ENCODE results near the gene NFKB1.
A peak's percentile ranks its signal among the peaks of the same experiment; 100 is the strongest.
"Not testable (repeated sequence)": the region's sequence is repeated elsewhere in the genome, so short reads cannot be mapped to it uniquely, and the experiment has no call there.

The NFKB1 gene, protein sequence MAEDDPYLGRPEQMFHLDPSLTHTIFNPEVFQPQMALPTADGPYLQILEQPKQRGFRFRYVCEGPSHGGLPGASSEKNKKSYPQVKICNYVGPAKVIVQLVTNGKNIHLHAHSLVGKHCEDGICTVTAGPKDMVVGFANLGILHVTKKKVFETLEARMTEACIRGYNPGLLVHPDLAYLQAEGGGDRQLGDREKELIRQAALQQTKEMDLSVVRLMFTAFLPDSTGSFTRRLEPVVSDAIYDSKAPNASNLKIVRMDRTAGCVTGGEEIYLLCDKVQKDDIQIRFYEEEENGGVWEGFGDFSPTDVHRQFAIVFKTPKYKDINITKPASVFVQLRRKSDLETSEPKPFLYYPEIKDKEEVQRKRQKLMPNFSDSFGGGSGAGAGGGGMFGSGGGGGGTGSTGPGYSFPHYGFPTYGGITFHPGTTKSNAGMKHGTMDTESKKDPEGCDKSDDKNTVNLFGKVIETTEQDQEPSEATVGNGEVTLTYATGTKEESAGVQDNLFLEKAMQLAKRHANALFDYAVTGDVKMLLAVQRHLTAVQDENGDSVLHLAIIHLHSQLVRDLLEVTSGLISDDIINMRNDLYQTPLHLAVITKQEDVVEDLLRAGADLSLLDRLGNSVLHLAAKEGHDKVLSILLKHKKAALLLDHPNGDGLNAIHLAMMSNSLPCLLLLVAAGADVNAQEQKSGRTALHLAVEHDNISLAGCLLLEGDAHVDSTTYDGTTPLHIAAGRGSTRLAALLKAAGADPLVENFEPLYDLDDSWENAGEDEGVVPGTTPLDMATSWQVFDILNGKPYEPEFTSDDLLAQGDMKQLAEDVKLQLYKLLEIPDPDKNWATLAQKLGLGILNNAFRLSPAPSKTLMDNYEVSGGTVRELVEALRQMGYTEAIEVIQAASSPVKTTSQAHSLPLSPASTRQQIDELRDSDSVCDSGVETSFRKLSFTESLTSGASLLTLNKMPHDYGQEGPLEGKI

DNA sequence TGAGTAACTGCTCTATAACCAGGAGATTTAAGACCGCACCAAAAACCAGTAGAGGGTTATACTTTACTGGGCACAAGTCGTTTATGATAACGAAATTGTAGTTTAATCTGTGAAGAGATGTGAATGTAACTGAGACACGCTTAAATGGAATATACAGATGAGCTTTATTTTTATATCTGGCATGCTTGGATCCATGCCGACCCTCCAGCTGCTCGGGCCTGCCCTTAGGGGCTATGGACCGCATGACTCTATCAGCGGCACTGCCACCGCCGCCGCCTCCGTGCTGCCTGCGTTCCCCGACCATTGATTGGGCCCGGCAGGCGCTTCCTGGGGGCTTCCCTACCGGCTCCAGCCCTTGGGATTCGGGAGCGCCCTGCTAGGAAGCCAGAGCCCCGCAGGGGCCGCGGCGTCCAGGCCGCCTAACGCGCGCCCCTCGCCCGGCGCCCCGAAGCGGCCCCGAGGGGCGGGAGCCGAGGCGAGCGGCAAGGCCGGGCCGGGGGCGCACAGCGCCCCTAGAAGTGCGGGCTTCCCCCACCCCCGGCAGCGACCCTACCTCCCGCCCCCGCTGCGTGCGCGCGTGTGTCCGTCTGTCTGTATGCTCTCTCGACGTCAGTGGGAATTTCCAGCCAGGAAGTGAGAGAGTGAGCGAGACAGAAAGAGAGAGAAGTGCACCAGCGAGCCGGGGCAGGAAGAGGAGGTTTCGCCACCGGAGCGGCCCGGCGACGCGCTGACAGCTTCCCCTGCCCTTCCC lies at the start of gene NFKB1:
TSS of gene NFKB1 (plus strand) at position 664 of the 751 bp plus-strand sequence. CDS start 24,160 bp downstream, outside the sequence.
- DNase-seq, result peak; percentile 86

GRCh38 chr4:102452854-102453253 lies 48.3 kb upstream of the NFKB1 start:
- DNase-seq, result no peak

- DNase-seq, result no peak
Measured at GRCh38 chr4:102453827-102454226, 47.3 kb upstream of the NFKB1 start.

DNA sequence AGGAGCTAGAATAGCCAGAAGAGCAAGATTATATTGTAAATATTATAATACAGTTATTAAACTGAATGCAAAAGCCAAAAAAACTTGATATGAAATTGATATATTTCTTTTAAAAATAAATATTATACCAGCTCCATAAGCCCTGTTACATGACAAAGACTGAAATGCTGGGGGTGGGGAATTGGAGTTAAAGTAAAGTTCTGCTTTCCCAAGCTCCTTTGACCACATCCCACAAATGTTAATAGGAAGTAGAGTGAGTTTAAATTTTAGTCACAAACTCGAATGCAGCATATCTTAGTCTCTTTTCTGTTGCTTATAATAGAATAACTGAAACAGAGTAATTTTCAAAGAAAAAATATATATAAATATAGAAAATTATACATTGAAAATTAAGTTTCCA lies 46.9 kb upstream of the NFKB1 start:
- no peak for DNase-seq

DNA sequence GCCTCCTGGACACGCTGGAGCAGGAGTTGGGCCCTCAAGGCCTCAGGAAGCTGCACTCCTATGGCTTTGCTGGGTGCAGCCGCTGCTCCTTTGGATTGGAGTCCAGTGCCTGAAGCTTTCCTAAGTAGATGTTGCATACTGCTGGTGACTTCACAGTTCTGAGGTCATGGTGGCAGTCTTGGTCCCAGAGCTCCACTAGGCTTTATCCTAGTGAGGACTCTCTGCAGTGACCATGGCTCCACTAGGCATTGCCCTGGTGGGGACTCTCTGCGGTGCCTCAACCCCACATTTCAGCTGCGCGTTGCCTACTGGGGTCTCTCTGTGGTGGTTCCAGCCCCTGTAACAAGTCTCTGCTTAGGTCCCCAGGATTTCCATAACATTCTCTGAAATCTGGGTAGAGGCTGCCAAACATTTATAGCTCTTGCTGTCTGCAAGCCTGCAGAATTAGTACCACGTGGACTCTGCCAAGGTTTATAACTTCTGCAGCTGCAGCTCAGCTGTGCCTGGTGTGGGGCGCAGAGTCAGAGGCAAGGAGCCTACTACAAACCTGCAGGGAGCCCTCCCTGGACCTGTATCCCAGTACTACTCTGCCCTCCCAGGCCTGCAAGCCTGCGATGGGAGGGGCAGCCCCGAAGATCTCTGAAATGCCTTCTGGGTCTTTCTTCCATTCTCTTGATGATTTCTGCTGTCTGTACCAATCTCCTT lies 46.0 kb upstream of the NFKB1 start:
- no peak for DNase-seq

- DNase-seq, result no peak
Measured at GRCh38 chr4:102455750-102456149, 45.4 kb upstream of the NFKB1 start.

DNA sequence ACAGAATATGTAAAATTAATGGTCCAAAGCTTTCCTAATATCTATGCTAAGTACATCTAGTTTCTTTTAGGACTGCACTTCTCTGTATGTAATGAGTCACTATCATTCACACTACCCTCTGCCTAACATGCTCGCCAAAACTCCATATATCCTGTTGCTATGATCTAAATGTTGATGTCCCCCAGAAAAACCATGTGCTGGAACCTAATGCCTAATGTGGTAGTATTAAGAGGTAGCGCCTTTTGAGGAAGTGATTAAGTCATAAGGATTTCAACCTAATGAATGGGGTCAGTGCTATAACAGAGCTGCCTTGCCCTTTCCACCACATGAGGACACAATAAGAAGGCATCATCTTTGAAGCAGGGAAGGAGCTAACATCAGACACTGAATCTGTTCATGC lies 34.9 kb upstream of the NFKB1 start:
- no peak for DNase-seq

DNA sequence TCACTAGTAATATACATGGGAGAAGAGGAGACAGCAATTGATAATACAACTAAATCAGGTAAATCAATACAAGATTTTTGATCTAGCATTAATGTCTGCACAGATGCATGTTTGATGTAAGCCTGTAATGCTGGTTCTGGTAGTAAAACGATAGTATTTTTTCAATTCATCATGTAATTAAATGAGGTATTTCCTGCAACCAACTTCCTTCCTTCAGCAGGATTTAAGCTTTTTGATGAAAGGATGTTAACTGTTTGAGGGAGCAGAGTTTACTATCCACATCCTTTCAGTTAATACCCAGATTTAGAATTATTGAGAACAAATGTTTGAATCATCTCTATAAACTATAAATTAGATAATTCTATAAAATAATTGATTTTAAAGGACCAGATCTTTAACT lies 31.4 kb upstream of the NFKB1 start:
- DNase-seq, result no peak

GRCh38 chr4:102472441-102473013 lies 28.6 kb upstream of the NFKB1 start:
- DNase-seq, result peak; percentile 51

- DNase-seq, result no peak
Measured at GRCh38 chr4:102473476-102473875, 27.7 kb upstream of the NFKB1 start.

- peak; percentile 38 for DNase-seq
Measured at GRCh38 chr4:102474736-102475504, 26.2 kb upstream of the NFKB1 start.

GRCh38 chr4:102477657-102478056 lies 23.5 kb upstream of the NFKB1 start:
- no peak for DNase-seq

DNA sequence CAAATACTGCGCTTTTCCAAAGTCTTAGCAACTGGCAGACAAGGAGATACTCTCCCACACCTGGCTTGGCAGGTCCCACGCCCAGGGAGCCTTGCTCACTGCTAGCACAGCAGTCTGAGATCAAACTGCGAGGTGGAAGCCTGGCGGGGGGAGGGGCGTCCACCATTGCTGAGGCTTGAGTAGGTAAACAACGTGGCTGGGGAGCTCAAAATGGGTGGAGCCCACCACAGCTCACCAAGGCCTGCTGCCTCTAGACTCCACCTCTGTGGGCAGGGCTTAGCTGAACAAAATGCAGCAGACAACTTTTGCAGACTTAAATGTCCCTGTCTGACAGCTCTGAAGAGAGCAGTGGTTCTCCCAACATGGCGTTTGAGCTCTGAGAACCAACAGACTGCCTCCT lies 23.0 kb upstream of the NFKB1 start:
- DNase-seq, result no peak

DNA sequence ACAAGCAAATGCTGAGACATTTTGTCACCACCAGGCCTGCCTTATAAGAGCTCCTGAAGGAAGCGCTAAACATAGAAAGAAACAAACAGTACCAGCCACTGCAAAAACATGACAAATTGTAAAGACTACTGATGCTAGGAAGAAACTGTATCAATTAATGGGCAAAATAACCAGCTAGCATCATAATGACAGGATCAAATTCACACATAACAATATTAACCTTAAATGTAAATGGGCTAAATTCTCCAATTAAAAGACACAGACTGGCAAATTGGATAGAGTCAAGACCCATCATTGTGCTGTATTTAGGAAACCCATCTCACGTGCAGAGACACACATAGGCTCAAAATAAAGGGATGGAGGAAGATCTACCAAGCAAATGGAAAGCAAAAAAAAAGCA lies 21.3 kb upstream of the NFKB1 start:
- not testable (repeated sequence) for DNase-seq

GRCh38 chr4:102483120-102483519 lies 18.0 kb upstream of the NFKB1 start:
- DNase-seq, result no peak

DNA sequence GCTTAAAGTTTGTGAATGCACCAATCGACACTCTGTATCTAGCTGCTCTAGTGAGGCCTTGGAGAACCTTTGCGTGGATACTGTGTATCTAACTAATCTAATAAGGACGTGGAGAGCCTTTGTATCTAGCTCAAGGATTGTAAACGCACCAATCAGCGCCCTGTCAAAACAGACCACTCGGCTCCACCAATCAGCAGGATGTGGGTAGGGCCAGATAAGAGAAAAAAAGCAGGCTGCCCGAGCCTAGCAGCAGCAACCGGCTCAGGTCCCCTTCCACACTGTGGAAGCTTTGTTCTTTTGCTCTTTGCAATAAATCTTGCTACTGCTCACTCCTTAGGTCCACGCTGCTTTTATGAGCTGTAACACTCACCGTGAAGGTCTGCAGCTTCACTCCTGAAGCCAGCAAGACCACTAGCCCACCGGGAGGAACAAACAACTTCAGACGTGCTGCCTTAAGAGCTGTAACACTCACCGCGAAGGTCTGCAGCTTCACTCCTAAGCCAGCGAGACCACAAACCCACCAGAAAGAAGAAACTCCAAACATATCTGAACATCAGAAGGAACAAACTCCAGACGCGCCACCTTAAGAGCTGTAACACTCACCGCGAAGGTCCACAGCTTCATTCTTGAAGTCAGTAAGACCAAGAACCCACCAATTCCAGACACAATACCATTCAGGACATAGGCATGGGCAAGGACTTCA lies 17.0 kb upstream of the NFKB1 start:
- DNase-seq, result not testable (repeated sequence)

DNA sequence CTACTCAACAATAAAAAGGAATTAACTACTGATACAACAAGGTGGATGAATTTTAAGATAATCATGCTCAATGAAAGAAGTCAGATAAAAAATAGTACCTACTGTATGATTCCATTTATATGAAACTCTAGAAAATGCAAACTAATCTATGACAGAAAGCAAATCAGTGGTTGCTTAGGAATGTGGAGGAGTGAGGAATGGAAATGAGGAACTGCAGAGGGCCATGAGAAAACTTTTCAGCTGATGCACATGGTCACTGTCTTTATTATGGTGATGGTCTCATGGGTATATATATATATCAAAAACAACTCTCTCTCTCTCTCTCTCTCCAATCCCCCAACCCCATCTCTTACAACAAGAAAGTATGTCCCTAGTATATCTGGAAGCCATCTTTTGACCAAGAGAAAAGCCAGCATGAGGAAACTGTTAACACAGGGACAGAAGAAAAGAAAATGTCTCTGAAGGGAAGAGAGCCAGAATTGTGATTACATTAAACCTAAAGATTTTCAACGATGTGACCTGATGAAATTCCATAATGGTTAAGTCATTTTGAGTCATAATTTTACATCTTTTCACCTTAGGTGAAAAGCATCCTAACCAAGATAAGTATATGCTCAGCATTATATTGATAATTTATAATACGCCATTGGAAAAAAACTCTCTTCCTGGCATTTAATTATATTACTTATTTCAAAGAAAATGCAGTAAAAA lies 8.5 kb upstream of the NFKB1 start:
- no peak for DNase-seq

DNA sequence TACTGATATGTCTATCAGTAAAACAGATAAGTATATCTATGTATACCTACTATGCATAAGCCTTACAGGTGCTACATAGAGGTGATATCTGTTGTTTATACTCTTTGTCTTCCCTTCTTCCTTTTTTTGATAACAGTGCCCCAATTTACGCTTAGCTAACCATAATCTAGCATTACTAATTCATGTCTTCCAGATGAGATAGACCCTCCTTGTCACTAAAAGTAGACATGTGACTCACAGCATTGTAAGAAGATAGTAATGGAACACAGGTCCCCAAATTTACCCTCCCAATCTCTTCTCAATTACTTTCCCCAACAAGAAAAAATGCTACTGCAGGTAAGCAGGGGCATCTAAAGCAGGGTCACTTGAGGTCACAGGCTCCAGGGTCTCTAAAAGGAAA lies 7.9 kb upstream of the NFKB1 start:
- no peak for DNase-seq

- DNase-seq, result peak; percentile 61
Measured at GRCh38 chr4:102493794-102494193, 7.4 kb upstream of the NFKB1 start.

- no peak for DNase-seq
Measured at GRCh38 chr4:102494603-102495002, 6.6 kb upstream of the NFKB1 start.

Data from DMS53 (cell line).